ENCODE results near the gene THOP1.

The THOP1 gene

GRCh38 chr19:2796659-2797266 lies 11.5 kb downstream of the THOP1 start:
- TF ChIP-seq CTCF (IDR thresholded peaks at IDR 0.05; ENCODE audit: low read depth, low read length, poor library complexity, severe bottlenecking) (no peak), EZH2phosphoT487 (IDR thresholded peaks at IDR 0.05; ENCODE audit: borderline replicate concordance, low read length) (no peak)
- no peaks in the 10 kb centered on the region for H4K20me1 ChIP-seq (ENCODE audit: control insufficient read depth, insufficient read depth, low read depth, low read length)
- no peak overlapping the region for H3K4me3 ChIP-seq (ENCODE audit: low read length)
- H3K79me2 ChIP-seq (ENCODE audit: control insufficient read depth, low read length), result peaks cover 24% of the 10 kb centered on the region
- H3K27me3 ChIP-seq (ENCODE audit: control insufficient read depth, low read length), result no peaks in the 10 kb centered on the region
- peaks cover 11% of the 10 kb centered on the region for H3K4me1 ChIP-seq (ENCODE audit: control insufficient read depth, low read length)
- H3K36me3 ChIP-seq (ENCODE audit: control insufficient read depth, low read length), result peaks cover 88% of the 10 kb centered on the region
- no peak overlapping the region for H3K4me2 ChIP-seq (ENCODE audit: low read length)
- no peaks in the 10 kb centered on the region; the same call in 1 of the 2 replicates for H3F3A ChIP-seq (ENCODE audit: control insufficient read depth, insufficient read depth)
- no peak overlapping the region for H3K27ac ChIP-seq (ENCODE audit: low read depth, low read length)
- no peaks in the 10 kb centered on the region for H3K9me3 ChIP-seq (ENCODE audit: control insufficient read depth, insufficient read depth, low read length)
- no peaks in the 10 kb centered on the region for H3K9me2 ChIP-seq (replicated peaks; ENCODE audit: control insufficient read depth, low read length)

GRCh38 chr19:2797280-2797679 lies 12.0 kb downstream of the THOP1 start:
- peaks cover 89% of the 10 kb centered on the region for H3K36me3 ChIP-seq (ENCODE audit: control insufficient read depth, low read length)
- no peaks in the 10 kb centered on the region for H3K9me3 ChIP-seq (ENCODE audit: control insufficient read depth, insufficient read depth, low read length)
- H3K9me2 ChIP-seq (replicated peaks; ENCODE audit: control insufficient read depth, low read length), result no peaks in the 10 kb centered on the region
- TF ChIP-seq CTCF (IDR thresholded peaks at IDR 0.05; ENCODE audit: low read depth, low read length, poor library complexity, severe bottlenecking) (no peak), EZH2phosphoT487 (IDR thresholded peaks at IDR 0.05; ENCODE audit: borderline replicate concordance, low read length) (no peak)
- no peak overlapping the region for H3K4me2 ChIP-seq (ENCODE audit: low read length)
- H3K4me1 ChIP-seq (ENCODE audit: control insufficient read depth, low read length), result peaks cover 5% of the 10 kb centered on the region; the same call in 1 of the 2 replicates
- H3K27ac ChIP-seq (ENCODE audit: low read depth, low read length), result no peak overlapping the region
- no peaks in the 10 kb centered on the region for H4K20me1 ChIP-seq (ENCODE audit: control insufficient read depth, insufficient read depth, low read depth, low read length)
- no peaks in the 10 kb centered on the region; the same call in 1 of the 2 replicates for H3F3A ChIP-seq (ENCODE audit: control insufficient read depth, insufficient read depth)
- peaks cover 23% of the 10 kb centered on the region for H3K79me2 ChIP-seq (ENCODE audit: control insufficient read depth, low read length)
- H3K27me3 ChIP-seq (ENCODE audit: control insufficient read depth, low read length), result no peaks in the 10 kb centered on the region
- H3K4me3 ChIP-seq (ENCODE audit: low read length), result no peak overlapping the region

DNA sequence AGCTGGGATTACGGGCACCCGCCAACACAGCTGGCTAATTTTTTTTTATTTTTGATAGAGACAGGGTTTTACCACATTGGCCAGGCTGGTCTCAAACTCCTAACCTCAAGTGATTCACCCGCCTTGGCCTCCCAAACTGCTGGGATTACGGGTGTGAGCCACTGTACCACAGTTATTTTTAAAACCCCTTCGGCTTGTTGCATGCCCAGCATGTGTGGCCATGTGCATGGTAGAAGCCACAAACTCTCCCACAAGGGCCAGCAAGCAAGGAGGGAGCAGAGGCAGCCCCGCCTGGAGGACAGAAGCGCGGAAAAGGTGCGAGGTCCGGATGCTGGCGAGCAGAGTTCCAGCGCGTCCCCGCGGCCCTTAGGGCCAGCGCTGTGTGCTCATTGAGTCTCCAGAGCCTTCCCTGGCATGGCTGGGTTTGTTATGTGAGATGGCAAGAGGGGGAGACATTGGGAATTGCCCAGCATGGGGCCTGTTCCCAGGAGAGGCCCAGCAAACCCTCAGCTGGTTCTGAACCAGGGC lies 12.9 kb downstream of the THOP1 start:
- H3K36me3 ChIP-seq (ENCODE audit: control insufficient read depth, low read length), result peaks cover 92% of the 10 kb centered on the region
- TF ChIP-seq CTCF (IDR thresholded peaks at IDR 0.05; ENCODE audit: low read depth, low read length, poor library complexity, severe bottlenecking), result no peak
- TF ChIP-seq EZH2phosphoT487 (IDR thresholded peaks at IDR 0.05; ENCODE audit: borderline replicate concordance, low read length), result no peak
- H3K4me2 ChIP-seq (ENCODE audit: low read length), result no peak overlapping the region

More for the DNA sequence above, 12.9 kb downstream of the THOP1 start:
- Histone ChIP-seq H3K4me1 (ENCODE audit: control insufficient read depth, low read length) (no peaks in the 10 kb centered on the region), H3K9me3 (ENCODE audit: control insufficient read depth, insufficient read depth, low read length) (no peaks in the 10 kb centered on the region), H3K9me2 (replicated peaks; ENCODE audit: control insufficient read depth, low read length) (no peaks in the 10 kb centered on the region), H3K4me3 (ENCODE audit: low read length) (no peak overlapping the region), H4K20me1 (ENCODE audit: control insufficient read depth, insufficient read depth, low read depth, low read length) (no peaks in the 10 kb centered on the region), H3F3A (ENCODE audit: control insufficient read depth, insufficient read depth) (no peaks in the 10 kb centered on the region; the same call in 1 of the 2 replicates), H3K79me2 (ENCODE audit: control insufficient read depth, low read length) (peaks cover 19% of the 10 kb centered on the region), H3K27me3 (ENCODE audit: control insufficient read depth, low read length) (no peaks in the 10 kb centered on the region), H3K27ac (ENCODE audit: low read depth, low read length) (no peak overlapping the region)
